Calu3 (cell line): Measurements from ENCODE around the gene KIF23. TPM values are rescaled to one million over a fixed set of nuclear protein-coding genes. Genes with fewer than 3 reads are reported as not detected.

Source experiments
- BruUV-seq: library from RNA; stranded (reverse); fragments of 400-500 nt; replicated peaks from 2 replicates; lab custom pipeline; 2021; lab: Mats Ljungman, UMichigan
- CTCF ChIA-PET: fragments of 300-600 bp; sonication (Branson Sonifier 250); formaldehyde crosslinking; loops from one replicate; lab custom pipeline; 2022; ENCODE audit warnings: antibody characterized with exemption; lab: Charles Lee
- DNase-seq: peaks from one replicate; pipeline ENCODE4 v3.0.0; 2022
- H3K27ac Mint-ChIP-seq: one replicate; pipeline ENCODE4 v1.8.0; 2022; ENCODE audit warnings: mixed read lengths; ENCODE audit not compliant: unreplicated experiment
- H3K27me3 Mint-ChIP-seq: one replicate; pipeline ENCODE4 v1.8.0; 2022; ENCODE audit warnings: mixed read lengths; ENCODE audit not compliant: unreplicated experiment
- H3K36me3 Mint-ChIP-seq: one replicate; pipeline ENCODE4 v1.8.0; 2022; ENCODE audit warnings: mild to moderate bottlenecking, moderate library complexity, mixed read lengths; ENCODE audit not compliant: insufficient read depth, unreplicated experiment
- H3K4me1 Mint-ChIP-seq: one replicate; pipeline ENCODE4 v1.8.0; 2022; ENCODE audit warnings: mild to moderate bottlenecking, low read depth, mixed read lengths; ENCODE audit not compliant: unreplicated experiment
- H3K4me3 Mint-ChIP-seq: one replicate; pipeline ENCODE4 v1.8.0; 2022; ENCODE audit warnings: mild to moderate bottlenecking, low read depth, moderate library complexity, mixed read lengths; ENCODE audit not compliant: unreplicated experiment
- H3K9me3 Mint-ChIP-seq: one replicate; pipeline ENCODE4 v1.8.0; 2022; ENCODE audit warnings: low read depth, mixed read lengths; ENCODE audit not compliant: unreplicated experiment
- CTCF ChIP-seq: fragments of 200-600 bp; IDR thresholded peaks from one replicate; pipeline ENCODE4 v1.8.0; 2022; ENCODE audit warnings: antibody characterized with exemption; ENCODE audit not compliant: unreplicated experiment
- intact Hi-C: fragments of 100-400 bp; cut with micrococcal nuclease; formaldehyde crosslinking; loops from one replicate; pipeline ENCODE4 v1.10.0; 2022; ENCODE audit not compliant: unreplicated experiment
- total RNA-seq: library from RNA; stranded (reverse); gene quantifications from 2 replicates; pipeline ENCODE4 v1.2.3, GENCODE V29; 2022

The KIF23 gene
- total RNA-seq, 1 experiment from 2014 or later: 108 TPM

DNA sequence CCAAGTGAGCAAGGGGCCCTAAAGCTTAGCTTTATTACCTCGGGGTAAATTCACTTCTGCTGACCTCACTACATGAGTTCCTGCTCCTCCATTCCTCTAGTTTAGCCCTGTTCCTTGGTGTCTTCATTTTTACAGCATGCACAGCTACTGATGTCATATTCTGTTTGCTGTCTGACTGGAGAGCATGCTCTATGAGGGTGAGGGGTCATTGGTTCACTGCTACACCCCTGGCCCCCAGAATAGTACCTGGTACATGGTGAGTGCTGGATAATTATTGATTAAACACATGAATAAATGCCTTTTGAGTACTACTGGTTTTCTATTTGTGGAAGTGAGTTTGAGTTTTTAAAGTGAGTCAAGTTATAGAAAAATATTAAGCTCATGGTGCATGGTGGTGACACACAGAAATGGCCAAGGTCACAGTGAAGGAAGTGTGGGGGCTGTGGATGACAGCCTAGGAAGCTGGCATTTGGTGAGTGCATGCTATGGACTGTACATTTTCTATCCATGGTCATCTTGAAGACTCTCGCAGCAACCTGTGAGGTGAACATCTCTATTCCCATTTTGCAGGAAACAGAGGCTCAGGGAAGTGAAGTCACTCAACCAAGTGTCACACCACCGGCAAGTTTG, 72.4 kb downstream of the KIF23 start:
- no peak for TF ChIP-seq CTCF
- peaks cover 4% of the 10 kb centered on the region for H3K36me3 Mint-ChIP-seq
- no TSS peak for BruUV-seq
- intact Hi-C loops: no loop called here
- DNase-seq: no peak
- CTCF ChIA-PET: interaction anchor here (0.5 kb wide), 1 partner anchor 615 kb away, joined by 3 read pairs; no protein-coding TSS in a partner anchor
- no peak overlapping the region for H3K27ac Mint-ChIP-seq
- no peaks in the 10 kb centered on the region for H3K9me3 Mint-ChIP-seq
- H3K4me3 Mint-ChIP-seq: no peak overlapping the region
- H3K4me1 Mint-ChIP-seq: peaks cover 11% of the 10 kb centered on the region
- peaks cover 19% of the 10 kb centered on the region for H3K27me3 Mint-ChIP-seq

DNA sequence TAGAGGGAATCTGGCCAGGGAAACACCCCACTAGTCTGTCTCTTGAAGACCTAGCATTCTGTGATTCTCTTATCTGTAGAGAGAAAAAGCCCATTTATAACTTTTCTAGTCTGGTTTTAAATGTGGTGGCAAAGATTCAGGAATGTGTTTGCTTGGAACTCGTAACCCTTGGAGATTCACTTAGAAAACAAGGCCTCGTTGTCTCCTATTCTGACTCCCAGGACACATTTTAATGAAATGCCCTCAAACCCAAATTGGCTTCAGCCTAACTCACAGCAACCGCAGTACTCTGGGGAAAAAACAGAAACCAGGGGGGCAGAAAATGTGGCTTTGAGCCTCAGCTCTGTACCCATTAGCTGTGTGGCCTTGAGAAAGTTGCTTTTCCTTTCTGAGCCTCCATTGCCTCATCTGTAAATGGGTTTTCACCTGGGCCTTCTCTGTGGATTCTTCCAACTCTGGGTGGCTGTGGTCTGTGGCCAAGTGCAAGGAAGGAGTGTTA, 75.0 kb downstream of the KIF23 start:
- peaks cover 19% of the 10 kb centered on the region for H3K27me3 Mint-ChIP-seq
- H3K9me3 Mint-ChIP-seq: no peaks in the 10 kb centered on the region
- H3K27ac Mint-ChIP-seq: no peak overlapping the region
- TF ChIP-seq CTCF: no peak
- CTCF ChIA-PET: no interaction called here
- intact Hi-C loops: no loop called here
- no peak for DNase-seq
- no peak overlapping the region for H3K4me3 Mint-ChIP-seq
- H3K4me1 Mint-ChIP-seq: no peaks in the 10 kb centered on the region
- H3K36me3 Mint-ChIP-seq: peaks cover 4% of the 10 kb centered on the region
- no TSS peak for BruUV-seq

DNA sequence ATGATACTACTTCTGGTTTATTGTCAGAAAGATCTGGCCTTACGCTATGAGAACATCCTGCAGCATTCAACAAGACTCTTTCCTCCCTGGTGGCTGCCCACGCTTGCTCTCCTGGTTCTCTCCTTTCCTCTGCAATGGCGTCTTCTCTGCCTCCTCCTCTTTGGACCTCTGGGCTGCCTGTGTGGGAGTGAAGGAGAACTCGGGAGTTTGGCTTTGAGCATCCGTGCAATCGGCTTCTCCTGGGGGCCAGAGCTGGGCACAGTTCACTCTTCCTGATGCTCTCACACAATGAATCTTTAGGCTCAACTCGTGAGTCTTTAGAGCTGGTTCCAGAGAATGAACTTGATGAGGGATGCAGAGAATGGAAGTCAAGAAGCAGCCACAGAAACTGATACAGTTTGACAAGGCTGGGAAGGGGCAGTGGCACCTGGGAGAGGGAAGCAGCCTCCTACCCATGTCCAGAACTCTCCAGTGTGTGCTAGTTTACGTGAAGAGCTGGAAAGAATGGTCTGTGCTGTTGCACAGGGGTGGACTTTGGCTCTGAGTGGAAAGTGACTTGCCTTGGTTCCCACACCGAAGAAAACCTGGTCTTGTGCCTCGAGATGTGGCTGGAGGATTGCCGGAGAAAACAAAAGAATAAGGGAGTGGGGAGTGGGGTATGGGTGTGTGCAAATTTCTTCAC, 76.3 kb downstream of the KIF23 start:
- TF ChIP-seq CTCF: no peak
- intact Hi-C loops: no loop called here
- H3K36me3 Mint-ChIP-seq: no peaks in the 10 kb centered on the region
- CTCF ChIA-PET: interaction anchor here (0.8 kb wide), 1 partner anchor 10 kb away, joined by 4 read pairs; no protein-coding TSS in a partner anchor
- H3K4me3 Mint-ChIP-seq: no peak overlapping the region
- H3K27me3 Mint-ChIP-seq: peaks cover 19% of the 10 kb centered on the region
- no peak overlapping the region for H3K27ac Mint-ChIP-seq
- no peaks in the 10 kb centered on the region for H3K9me3 Mint-ChIP-seq
- no TSS peak for BruUV-seq
- H3K4me1 Mint-ChIP-seq: no peaks in the 10 kb centered on the region
- DNase-seq: no peak

DNA sequence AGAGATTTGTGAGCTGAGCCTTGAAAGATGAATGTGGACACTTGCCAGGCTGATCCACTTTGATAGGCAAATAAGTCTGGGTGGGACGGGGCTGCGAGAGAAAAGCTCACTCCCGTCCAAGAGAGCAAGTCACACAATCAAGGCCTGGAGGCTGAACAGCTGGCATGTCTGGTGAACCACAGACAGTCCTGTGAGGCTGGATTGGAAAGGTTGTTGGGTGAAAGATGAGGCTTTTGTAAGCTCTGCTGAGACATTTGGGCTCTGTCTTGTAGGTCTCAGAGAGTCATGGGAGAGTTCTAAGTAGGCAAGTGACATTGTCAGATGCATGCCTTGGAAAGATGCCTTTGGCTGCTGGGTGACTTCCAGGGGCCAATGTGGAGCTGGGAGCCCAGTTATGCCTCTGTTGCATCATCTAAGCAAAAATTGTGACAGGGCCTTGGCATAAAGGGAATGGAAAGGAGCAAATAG, 76.9 kb downstream of the KIF23 start:
- no TSS peak for BruUV-seq
- no peaks in the 10 kb centered on the region for H3K36me3 Mint-ChIP-seq
- H3K4me1 Mint-ChIP-seq: no peaks in the 10 kb centered on the region
- intact Hi-C loops: no loop called here
- no peak overlapping the region for H3K27ac Mint-ChIP-seq
- H3K27me3 Mint-ChIP-seq: peaks cover 19% of the 10 kb centered on the region
- H3K9me3 Mint-ChIP-seq: no peaks in the 10 kb centered on the region
- H3K4me3 Mint-ChIP-seq: no peak overlapping the region
- DNase-seq: no peak
- CTCF ChIA-PET: interaction anchor here (0.5 to 0.8 kb wide), 2 partner anchors 10 to 66 kb away, joined by 4 to 6 read pairs; no protein-coding TSS in a partner anchor
- TF ChIP-seq CTCF: no peak
